ENCODE measurements around the gene SYNE2. TPM values are rescaled to one million over a fixed set of nuclear protein-coding genes. Genes with fewer than 3 reads are reported as not detected.

The SYNE2 gene
- total and polyA plus RNA-seq, 2 of the 8 experiments (the other 6 are each of a cell fraction or from before 2014, with no cell fraction given) = 32.6 to 46.1 TPM

DNA sequence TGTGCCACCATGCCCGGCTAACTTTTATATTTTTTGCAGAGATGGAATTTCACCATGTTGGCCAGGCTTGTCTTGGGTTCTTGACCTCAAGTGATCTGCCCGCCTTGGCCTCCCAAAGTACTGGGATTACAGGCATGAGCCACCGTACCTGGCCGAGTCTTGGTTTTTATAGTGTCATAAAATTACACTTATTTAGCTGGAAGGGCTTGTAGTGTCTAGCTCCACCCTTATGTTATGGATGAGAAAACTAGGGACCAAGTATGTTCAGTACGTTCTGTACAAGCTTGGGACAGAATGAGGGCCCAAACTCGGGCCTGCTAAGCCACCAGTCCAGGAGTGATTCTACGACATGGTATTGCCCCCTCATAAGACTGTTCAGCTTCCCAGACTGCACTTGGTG lies 35.1 kb downstream of the SYNE2 start:
- 93% methylated on average over 7 of the region's 7 CpGs; no CpG with 5 or more reads in 1 of the 2 experiments for WGBS, 2 experiments (ENCODE audit: extremely low coverage in 1 of 2, insufficient coverage in 1 of 2, insufficient read length in 1 of 2, insufficient replicate concordance in 2 of 2, low coverage in 1 of 2, low lambda C conversion rate in 2 of 2, missing lambda C conversion rate in 1 of 2)
- no peak overlapping the region for H4K8ac ChIP-seq (ENCODE audit: extremely low read depth, insufficient read depth, low read length)
- no peak overlapping the region for H3K4me2 ChIP-seq (ENCODE audit: insufficient read depth in 1 of 2, low read depth in 2 of 2, low read length in 2 of 2)
- no peaks in the 10 kb centered on the region for H3K27me3 ChIP-seq (replicated peaks in 1 of 4; ENCODE audit: control insufficient read depth in 3 of 4, extremely low read depth in 1 of 4, insufficient read depth in 3 of 4, low read length in 3 of 4)
- H3K4ac ChIP-seq (replicated peaks; ENCODE audit: insufficient read length, low read depth, low read length) = no peak overlapping the region
- no peaks in the 10 kb centered on the region for H4K20me1 ChIP-seq (replicated peaks in 1 of 2; ENCODE audit: control insufficient read depth in 1 of 2, insufficient read depth in 2 of 2, low read length in 2 of 2)
- H4K91ac ChIP-seq (replicated peaks; ENCODE audit: insufficient read length, low read length) = no peak overlapping the region
- H3K23me2 ChIP-seq (ENCODE audit: low read depth, low read length) = peaks cover 2% of the 10 kb centered on the region; the same call in 1 of the 2 replicates
- no peak overlapping the region for H3K23ac ChIP-seq (ENCODE audit: insufficient read length)
- no peak overlapping the region for H2AK5ac ChIP-seq (ENCODE audit: low read depth, low read length)
- H3K9ac ChIP-seq (replicated peaks in 1 of 4; ENCODE audit: extremely low read depth in 1 of 4, low read depth in 3 of 4, low read length in 3 of 4) = no peak overlapping the region
- peaks cover 6% of the 10 kb centered on the region; the same call in 1 of the 2 replicates for H3K79me1 ChIP-seq (ENCODE audit: low read depth, low read length)
- FAIRE-seq (no peak), DNase-seq (ENCODE audit: low read depth in 1 of 2, low spot score in 2 of 2) (no peak)
- H3K36me3 ChIP-seq (ENCODE audit: control insufficient read depth in 2 of 4, insufficient read depth in 4 of 4, low read length in 3 of 4) = no peaks in the 10 kb centered on the region; a peak in 1 of 8 replicates
- no peak overlapping the region for H4K5ac ChIP-seq (ENCODE audit: insufficient read length, low read depth, low read length)
- H2BK12ac ChIP-seq (ENCODE audit: low read depth, low read length) = no peak overlapping the region
- ChIA-PET CTCF (ENCODE audit: partially characterized antibody) (interaction anchor here (0.8 to 3.2 kb wide), 5 partner anchors 11 to 123 kb away, joined by 3 to 10 read pairs (median 3); no protein-coding TSS in a partner anchor), POLR2A (ENCODE audit: partially characterized antibody) (no interaction called here)
- no peak overlapping the region for H2AFZ ChIP-seq (ENCODE audit: low read length)
- no peak overlapping the region for H3K56ac ChIP-seq (replicated peaks; ENCODE audit: insufficient read length, low read depth, low read length)
- no peaks in the 10 kb centered on the region for H3K9me3 ChIP-seq (ENCODE audit: insufficient read depth in 2 of 2, low read depth in 1 of 2, low read length in 1 of 2)
- no peak overlapping the region for H2BK20ac ChIP-seq (ENCODE audit: low read length)
- H2BK120ac ChIP-seq (replicated peaks; ENCODE audit: low read depth, low read length) = no peak overlapping the region
- no peak overlapping the region for H3K4me3 ChIP-seq (ENCODE audit: extremely low read depth in 1 of 4, insufficient read depth in 2 of 4, low read depth in 3 of 4, low read length in 4 of 4)
- H3K27ac ChIP-seq (ENCODE audit: low read depth, low read length) = no peak overlapping the region
- peaks cover 7 to 12% (median 10%) of the 10 kb centered on the region in 4 experiments; a peak in 5 of 7 replicates for H3K4me1 ChIP-seq (replicated peaks in 1 of 4; ENCODE audit: control insufficient read depth in 3 of 4, insufficient read depth in 4 of 4, low read length in 3 of 4)
- peaks cover 0 to 40% of the 10 kb centered on the region in 2 experiments; a peak in 2 of 4 replicates for H3K79me2 ChIP-seq (ENCODE audit: control insufficient read depth in 1 of 2, insufficient read depth in 2 of 2, low read length in 2 of 2)
- no peak overlapping the region for H3K14ac ChIP-seq (ENCODE audit: insufficient read length)
- no peak overlapping the region for H3K18ac ChIP-seq (ENCODE audit: extremely low read depth, low read length)
- H2BK15ac ChIP-seq (ENCODE audit: low read length) = no peak overlapping the region
- H2BK5ac ChIP-seq (ENCODE audit: low read depth, low read length) = peak overlapping the region; percentile 32; the same call in 1 of the 2 replicates
- no peak for TF ChIP-seq POLR2A (IDR thresholded peaks at IDR 0.05; ENCODE audit: control extremely low read depth in 1 of 2, low read depth in 2 of 2, low read length in 2 of 2)
- no peak for TF ChIP-seq CHD1 (IDR thresholded peaks at IDR 0.05; ENCODE audit: low read depth, low read length)
- no peak for TF ChIP-seq TBP (IDR thresholded peaks at IDR 0.05; ENCODE audit: low read depth, low read length)

Measured in H1 (cell line).